Kidney tubule cell (primary cell): ENCODE measurements around the gene FOXC1.

ENCODE experiments used
- DNase-seq: peaks from one replicate; pipeline ENCODE4 v3.0.0-alpha.2; 2018; ENCODE audit warnings: low spot score

FOXC1 gene

DNA sequence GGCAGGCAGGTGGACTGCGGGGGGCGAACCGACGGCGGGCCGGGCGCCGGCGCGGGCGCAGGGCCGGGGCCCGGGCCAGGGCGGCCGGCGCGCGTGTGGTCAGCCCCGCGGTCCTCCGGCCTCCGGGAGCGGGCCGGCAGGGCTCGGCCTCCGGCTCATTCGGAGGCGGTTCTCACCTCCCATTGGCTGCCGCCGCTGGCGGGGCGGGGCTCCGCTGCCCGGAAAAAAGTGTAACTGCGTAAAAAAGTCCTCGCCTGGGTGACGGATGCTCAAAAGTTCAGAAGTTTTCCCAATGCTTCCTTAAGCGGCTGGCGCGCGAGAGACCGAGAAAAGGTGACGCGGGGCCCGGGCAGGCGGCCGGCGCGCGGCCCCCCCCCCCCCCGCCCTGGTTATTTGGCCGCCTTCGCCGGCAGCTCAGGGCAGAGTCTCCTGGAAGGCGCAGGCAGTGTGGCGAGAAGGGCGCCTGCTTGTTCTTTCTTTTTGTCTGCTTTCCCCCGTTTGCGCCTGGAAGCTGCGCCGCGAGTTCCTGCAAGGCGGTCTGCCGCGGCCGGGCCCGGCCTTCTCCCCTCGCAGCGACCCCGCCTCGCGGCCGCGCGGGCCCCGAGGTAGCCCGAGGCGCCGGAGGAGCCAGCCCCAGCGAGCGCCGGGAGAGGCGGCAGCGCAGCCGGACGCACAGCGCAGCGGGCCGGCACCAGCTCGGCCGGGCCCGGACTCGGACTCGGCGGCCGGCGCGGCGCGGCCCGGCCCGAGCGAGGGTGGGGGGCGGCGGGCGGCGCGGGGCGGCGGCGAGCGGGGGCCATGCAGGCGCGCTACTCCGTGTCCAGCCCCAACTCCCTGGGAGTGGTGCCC lies at the start of gene FOXC1:
Gene FOXC1 (plus strand): TSS at position 268 of the 849 bp plus-strand sequence. CDS start 531 bp downstream, at position 799.
- DNase-seq = peak; percentile 97

DNA sequence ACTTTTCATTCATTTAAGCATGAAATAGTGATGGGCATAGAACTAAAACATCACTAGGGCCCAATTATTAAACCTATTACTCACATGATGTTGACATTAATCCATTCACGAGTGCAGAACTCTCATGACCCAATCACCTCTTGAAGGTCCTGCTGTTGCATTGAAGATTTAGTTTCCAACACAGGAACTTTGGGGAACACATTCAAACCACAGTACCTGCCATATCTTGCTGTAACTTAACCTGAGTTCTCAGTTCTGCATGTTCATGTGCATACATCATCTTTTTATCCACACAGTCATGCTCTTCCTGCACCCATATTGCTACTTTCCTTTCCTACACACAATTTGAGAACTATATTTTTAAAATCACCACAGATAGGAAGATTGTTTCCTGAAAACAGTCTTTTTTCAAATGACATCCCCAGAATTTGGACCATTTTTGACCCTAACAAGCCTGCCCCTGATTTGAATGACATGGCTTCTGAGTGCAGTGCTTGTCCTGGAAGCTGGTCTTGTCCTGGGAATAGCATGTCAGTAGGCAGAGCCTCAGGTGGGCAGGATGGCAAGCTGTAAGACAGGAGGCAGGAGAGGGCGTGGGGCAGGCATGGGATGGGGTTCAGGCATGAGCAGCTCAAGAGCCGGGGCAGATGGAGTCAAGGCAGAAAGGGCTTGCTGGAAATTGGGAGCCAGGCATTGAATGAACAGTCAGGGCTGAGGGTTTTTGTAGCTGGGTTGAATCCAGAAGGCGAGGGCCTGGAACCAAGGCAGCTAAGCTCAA lies 49.2 kb upstream of the FOXC1 start:
- DNase-seq = no peak

DNA sequence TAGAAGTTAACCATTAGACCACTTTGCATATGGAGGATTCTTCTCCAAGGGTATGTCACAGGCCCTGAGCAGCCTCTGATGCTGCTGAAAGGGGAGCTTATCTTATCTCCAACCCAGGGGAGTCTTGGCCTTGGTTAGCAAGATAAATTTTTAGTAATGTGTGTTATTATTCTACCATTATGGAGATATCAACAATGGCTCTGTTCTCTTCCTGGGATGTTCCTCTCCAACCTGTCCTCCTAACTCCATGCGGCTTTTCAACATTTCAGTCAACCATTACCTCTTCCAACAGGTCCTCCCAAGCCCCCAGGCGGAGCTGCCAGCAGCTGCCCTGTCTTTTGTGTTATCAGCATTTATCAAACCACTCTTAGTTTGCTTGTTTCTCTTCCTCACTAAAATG lies 48.4 kb upstream of the FOXC1 start:
- no peak for DNase-seq

DNA sequence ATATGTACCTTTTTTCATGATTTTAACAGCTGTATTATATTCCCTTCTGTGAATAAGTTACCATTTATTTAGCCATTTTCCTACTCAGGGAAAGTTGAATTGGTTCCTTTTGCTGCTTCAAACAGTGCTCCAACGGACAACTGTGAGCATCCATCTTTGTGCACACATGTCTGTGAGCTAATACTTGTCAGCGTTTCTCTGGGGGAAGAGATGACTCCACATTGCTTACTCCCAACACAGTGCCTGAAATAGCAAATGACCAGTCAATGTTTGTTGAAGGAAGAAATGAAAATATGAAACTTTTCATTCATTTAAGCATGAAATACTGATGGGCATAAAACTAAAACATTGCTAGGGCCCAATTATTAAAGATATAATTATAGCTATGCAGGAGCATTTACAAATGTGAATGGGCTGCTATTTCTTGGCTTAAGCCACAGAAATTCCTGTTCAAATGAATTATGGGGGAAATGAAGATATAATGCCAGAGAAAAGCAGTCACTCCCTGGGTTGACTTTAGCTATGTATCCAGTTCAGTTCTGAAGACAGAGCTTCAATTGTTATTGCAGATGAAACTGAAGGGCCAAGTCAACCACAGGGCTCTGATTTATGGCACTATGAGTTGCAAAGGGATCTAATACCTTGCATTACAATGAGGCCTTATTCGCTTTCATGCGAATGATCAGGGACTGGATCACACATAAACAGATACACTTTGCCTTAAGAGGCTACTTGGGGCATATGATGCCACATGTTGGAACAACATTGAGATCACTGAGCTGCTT lies 47.4 kb upstream of the FOXC1 start:
- no peak for DNase-seq

DNA sequence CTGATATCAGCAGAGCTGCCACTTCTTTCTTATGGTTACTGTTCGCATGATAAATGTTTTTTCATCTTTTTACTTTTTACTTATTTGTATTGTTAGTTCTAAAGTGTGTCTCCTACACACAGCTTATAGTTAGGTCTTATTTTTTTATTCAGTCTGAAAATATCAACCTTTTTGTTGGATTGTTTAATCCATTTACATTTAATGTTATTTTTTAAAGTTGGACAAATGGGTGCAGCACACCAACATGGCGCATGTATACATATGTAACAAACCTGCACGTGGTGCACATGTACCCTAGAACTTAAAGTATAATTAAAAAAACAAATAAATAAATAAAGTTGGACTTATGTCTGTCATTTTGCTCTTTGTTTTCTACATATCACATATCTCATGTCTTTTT lies 40.3 kb upstream of the FOXC1 start:
- no peak for DNase-seq

DNA sequence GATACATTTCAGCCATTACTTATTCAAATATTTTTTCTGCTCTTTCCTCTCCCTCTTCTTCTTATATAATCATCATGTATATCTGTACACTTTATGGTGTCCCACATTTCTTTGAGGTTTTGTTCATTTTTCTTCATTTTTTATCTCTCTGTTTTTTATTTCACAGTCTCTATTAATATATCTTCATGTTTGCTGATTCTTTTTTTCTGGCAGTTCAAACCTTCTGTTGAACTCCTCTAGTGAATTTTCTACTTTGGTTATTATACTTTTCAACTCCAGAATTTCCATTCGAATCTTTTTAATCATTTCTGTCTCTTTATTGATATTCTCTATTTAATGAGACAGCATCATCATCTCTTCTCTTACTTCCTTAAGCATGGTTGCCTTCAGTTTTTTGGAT lies 38.9 kb upstream of the FOXC1 start:
- no peak for DNase-seq

DNA sequence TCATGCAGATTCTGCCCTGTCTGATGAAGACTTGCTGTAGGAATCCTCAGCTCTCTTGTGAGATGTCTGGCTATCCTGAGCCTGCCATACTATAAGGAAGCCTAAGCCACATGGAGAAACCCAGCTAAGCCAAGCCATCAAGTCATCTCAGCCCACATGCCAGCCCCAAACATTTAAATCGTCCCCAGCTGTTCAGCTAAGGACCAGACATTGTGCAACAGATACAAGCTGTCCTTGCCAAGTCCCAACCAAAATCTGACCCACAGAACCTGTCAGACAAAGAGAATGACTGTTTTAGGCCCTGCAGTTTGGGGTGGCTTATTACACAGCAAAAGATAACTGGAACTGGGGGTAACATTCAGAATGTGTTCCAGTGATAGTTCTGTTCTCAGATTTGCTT lies 36.8 kb upstream of the FOXC1 start:
- no peak for DNase-seq

DNA sequence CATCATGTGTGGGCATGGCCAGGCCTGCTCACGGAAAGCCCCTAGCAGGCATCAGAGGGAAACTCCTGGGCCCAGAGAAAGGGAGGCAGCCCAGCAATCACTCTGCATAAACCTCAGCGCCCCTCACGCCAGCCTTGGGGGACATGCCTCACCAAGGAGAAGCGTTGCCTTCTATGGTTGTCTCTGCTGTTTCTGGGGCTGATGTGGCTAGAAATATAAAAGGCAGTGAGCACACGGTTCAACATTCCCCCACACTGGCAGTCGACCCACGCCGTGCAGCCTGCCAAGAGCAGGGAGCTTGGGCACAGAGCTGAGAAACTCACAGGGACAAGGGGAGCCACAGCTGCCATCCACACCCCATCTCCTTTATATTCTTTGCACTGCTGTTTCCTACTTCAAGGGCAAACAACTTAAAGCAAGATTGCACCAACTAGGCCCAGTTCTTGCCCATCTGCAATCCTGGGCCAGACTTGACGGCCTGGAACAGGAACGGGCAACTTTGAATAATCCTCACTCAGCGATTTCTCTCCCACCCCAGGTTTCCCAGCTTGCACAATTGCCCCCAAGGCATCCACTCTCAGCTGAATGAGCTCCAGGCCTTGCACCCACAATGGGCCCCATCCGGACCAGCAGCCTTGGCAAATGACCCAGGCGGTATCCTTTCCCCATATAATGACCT lies 35.5 kb upstream of the FOXC1 start:
- DNase-seq = no peak

DNA sequence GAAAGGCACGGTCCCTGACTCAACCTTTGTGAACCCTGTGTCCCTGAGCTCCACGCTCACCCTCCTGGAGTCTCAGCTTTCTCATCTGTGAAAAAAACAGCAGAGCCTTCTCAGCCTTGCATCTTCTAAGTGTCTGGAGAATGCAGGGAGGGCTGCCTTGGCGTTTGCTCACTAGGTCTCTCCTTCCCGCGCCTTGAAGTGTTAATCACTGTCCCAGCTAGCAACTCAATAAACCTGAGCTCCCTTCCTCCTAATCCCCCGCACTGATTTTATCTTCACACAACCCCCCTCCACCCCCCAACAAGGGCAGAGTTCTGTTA lies 34.9 kb upstream of the FOXC1 start:
- DNase-seq = no peak

DNA sequence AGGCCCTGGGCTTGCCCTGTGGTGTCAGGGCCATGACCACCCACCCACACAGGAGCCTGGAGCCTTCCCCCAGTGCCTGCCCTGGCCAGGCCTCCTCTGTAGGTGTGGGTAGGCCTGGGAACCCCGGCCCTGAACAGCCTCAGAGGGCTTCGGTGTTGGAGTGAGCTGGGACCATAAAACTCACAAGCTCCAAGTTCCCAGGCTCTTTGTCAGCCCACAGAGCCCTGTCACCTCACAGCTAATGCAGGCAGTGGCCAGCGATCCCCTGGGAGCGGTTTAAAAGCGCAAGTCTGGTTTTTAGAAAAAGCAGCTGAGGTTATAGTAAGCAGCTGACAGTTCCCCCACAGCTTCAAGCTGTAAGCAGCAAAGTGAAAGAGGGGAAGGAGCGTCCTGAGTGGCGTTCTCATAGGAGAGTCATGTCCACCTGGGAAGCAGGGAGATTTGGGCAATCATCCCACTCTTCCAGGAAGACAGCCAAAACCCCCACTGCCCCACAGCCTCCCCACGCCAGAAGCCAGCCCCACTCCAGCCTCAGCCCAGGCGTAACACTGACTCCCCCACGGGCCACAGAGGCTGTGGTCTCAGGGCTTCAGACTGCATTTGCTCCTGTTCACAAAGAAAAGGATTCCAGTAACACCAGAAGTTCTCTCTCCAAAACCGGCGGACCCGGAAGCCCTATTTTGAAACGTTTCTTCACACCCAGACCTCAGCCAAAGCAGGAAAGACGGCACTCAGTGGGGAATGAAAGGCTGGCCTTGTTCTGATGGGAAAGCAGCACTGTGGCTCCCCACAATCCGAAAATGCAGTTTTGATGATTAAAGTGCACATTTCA lies 34.3 kb upstream of the FOXC1 start:
- no peak for DNase-seq

DNA sequence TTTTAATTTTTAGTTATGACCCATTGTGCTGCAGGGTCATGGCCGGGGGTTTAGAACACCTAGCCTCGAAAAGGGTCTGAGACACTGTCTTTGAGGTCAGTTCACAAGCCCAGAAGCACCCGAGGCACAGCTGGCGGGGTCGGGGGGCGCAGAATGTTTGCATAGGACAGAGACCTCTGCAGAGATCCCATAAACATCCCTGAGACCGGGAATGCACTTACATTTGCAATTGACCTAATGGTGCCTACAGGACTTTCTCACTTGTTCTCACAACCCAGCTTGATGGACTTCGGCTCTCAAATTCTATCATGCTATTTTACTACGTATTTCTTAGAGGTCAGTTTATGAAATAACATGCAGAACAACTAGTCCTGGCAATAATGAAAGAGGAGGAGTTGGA lies 33.5 kb upstream of the FOXC1 start:
- no peak for DNase-seq

DNA sequence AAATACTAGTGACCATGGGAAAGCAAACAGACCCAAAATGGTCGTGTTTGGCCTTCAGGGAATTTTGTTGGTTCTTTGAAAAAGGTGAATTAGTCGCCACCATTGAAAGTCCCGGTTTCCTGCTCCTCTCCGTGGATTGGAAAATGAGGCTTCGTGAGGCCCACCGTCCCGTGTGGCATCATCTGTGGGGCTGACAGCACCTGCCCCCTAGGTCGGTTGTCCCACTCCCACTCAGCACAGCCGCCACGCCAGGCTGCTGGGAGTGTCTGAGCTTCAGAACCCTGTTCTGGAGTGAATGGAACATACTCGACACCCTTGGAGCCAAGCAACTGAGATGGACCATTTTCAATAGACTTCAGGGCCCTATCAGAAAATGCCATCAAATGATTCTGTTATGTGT lies 33.0 kb upstream of the FOXC1 start:
- DNase-seq = no peak

DNA sequence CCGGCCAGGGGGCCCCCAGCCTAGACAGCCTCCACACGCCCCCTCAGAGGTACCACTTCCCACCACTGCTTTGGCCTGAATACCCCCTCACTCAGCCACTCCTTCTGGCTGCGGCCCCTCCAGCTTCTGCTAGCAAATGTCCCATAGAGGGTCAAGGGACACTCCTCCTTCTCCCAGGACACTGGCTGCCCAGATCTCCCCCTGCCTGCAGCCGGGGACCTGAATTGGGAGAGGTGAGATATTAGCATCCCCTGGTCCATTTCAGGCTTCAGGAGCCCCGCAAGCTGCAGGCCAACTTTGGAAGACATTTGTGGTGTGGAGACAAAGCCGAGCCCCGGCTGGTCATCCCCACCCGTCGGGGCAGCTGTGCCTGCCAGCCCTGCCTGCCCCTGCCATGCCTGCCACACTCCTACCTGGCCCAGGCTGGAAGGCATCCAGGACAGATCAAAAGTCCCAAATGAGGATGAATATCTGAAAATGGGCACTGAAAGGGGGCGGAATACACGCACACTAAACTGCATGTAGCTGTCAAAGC lies 32.5 kb upstream of the FOXC1 start:
- no peak for DNase-seq

DNA sequence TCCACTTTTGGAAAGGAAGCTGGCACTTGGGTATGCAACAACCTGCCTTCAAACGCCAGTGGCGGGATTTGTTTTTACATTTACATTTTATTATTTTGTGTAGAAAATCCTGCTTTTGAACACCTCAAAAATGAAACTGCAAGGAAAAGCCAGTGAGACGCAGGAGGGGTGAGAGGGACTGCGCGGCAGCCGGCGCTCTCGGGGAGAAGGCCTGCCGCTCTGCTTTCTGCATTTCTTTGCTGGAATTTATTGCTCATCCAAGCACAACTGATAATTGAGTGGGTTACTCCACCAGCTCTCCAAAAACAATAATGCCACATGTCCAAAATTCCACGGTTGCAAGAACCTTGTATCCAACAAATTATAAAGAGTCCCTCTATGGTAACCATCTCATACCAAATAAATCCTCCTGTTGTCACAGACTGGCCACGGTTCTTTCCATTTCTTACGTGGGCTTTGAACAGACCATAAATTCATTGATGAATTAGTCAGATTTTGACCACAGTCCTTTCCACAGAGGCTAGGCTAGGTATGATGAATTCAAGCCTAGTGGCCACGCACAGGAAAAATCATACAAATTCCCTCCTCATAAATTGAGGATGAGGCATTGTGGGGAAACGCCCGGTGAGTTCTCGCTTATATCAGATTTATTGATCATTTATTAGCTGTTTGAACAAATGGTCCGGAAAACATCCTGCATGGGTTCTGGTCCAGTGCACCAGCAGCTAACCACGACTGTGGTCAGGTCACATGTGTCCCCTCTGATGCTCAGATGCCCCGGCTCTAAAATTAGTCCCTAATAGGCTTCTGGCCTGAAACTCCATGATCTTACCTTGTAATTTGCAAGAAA lies 31.6 kb upstream of the FOXC1 start:
- peak; percentile 10 for DNase-seq

DNA sequence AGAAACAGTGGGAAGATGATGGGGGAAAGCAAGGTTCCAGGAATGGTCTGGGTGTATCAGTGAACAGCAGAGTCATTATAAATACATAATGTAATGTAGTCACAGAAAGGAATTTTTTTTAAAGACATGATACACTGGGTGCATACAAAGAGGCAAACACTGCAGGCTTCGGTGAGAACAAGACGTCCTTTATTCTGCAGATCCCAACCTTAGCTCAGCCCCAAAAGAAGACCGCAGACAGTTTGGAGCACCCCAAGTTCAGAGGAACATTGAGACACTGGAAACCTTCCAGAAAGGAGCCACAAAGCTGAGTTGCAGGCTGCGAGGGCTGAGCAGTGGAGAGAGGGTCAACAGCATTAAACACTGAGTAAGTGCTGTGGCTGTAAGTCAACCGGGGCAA lies 30.6 kb upstream of the FOXC1 start:
- DNase-seq = no peak

DNA sequence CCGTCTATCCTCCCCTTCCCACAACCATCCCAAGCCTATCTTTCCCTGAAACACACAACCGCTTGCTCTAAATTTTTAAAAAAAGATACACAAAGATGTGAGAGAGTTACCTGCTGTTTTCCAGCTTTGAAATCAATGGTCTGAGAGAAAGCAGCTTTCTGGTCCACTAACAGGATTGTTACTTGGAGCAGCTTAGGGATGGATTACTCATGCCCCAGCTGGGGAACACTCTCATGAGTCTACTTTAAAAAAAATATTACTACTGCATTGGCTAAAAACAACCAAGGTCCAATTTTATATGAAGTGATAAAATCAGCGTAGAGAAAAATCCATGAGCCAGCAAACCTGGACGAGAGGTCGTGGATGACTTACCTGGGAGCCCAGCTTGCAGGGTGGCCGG lies 29.6 kb upstream of the FOXC1 start:
- DNase-seq = no peak

DNA sequence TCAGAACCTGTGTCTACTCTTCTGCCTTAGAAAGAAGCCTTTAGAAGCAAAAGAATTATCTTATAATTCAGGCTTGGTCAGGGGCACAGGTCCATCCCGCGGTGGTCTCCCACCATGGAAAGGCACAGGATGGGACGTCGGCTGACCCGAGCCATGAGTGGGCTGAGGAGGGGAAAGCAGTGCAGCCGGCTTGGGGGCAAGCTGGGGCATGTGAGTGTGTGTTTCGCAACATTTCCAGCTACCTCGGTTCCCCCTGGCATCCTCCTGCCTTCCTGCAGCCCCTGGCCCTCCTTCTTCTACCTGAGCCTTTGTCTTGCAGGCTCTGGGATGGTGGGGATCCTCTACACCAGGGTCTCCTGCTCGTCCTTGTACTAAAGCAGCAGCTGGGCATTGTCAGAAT lies 29.1 kb upstream of the FOXC1 start:
- DNase-seq = no peak

DNA sequence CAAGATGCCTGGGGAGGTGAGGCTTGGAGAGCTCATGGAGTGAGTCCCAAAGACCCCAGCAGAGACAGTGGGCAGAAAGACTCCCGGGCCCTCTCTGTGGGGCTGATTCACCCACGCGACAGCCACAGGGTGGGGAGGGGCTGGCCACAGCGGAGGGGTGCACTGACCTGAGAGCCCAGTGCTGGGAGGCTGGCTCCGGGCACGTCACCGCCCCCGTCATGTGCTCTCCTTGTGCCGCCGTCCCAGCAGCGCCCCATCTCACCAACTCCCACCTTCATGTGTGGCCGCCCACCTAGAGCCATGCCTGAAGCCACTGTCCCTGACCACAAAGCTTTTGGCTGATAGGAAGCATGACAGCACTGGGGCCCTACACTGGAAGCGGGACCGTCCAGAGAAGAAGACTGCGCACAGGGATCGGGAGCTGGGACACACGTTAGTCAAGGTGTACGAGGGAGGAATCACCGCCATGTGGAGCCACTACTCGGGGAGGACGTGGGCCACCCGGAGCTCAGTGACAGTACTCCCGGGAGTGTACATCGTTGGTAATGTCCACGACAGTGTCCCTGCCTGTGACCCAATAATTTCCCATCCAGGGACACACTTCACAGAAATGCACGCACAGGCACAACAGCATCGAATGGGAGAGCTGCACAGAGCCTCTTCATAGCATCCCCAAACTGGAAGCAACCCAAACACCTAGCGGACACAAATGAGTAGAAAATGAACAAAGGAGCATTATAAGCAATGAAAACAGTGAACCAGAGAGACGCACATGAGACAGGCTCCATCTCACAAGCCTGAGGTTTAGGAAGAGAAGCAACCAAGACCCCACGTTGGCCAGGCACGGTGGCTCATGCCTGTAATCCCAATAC lies 28.4 kb upstream of the FOXC1 start:
- DNase-seq = no peak

DNA sequence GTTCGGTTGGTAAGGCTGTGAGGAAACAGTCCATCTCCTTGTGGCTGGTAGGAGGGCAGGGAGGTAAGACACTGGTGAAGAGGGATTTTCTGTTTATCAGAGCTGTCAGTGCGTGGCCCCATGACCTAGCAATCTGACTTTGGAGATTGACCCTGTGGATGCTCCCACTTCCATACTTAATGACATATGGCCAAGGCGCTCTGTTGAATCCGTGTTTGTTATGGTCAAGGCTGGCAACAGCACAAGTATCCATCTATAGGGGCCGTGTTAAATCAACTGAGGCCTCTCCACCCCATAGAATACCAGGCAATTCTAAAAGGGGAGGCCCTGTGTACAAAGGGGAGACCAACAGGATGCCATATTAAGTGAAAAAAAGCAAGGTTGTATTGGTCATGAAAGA lies 25.6 kb upstream of the FOXC1 start:
- no peak for DNase-seq
